Hepatic stellate cell (primary cell): Measurements from ENCODE around the gene SCYL1.
A peak's percentile ranks its signal among the peaks of the same experiment; 100 is the strongest.

Experiments used
- DNase-seq: peaks from one replicate; pipeline ENCODE4 v3.0.0; 2011; ENCODE audit warnings: low spot score

SCYL1 gene

DNA sequence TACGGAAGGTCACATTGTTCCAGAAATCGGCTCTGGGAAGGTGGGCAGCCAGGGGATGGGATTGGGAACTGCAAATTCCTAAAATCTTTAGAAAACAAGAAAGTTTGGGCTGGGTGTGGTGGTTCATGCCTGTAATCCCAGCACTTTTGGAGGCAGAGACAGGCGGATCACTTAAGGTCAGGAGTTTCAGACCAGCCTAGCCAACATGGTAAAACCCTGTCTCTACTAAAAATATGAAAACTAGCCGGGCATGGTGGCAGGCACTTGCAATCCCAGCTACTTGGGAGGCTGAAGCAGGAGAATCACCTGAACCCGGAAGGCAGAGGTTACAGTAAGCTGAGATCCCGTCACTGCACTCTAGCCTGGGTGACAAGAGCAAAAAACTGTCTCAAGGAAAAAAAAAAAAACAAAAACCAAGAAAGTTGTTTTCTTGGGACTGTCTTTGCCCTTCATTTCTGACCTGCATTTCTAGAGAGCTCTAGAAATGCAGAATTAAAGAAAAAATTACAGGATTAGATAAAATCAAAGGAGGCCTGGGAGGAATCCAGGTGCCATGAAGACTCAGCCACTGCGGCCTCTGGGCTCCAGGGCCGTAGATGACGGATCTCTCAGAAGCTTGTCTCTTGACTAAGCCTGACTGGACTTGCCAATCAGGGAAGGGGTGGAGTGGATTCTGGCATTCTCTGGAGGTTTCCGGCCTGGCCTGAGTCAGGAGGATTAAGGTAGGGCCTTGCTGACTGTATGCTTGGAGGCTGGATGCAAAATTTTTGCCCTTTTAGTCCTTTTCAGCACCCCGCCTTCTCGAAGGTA, 31.3 kb upstream of the SCYL1 start:
- DNase-seq, result peak; percentile 61

DNA sequence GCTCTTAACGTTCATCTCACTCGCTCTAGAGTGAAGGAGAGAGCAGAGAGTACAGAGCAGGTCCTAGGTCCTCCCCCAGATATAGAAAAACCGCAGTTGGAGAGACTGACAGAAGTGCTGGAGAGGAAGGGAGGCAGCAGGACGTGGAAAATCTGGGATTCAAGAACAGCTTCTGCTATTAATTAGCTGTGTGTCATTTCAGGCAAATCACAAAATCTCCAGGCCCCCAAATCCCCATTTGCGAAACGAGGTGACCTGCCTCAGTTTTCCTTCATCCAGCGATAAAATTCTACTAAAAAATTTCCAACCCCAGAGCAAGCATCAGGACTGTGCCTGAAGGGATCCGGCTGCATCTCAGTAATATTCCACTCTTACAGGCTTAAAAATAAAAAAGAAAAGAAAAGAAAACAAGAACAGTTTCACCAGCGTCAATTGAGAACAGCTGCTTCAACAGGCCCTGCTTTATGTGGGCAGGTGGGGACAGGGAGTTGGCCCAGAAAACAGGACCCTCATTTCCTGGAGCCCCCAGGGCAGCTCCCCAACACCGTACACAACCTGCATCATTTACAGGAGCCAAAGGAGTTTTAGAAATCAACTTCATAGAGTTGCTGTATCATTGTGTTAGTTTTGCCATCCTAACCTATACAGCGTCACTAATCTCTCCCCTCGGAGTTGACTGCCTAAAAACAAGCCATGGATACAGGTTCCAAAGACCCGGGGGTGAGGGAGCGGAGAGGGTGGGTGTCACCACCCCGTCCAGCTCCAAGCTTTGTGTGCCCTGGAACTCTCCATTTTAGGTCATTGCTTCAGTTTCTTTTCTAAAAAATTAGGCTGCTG, 28.4 kb upstream of the SCYL1 start:
- no peak for DNase-seq

DNA sequence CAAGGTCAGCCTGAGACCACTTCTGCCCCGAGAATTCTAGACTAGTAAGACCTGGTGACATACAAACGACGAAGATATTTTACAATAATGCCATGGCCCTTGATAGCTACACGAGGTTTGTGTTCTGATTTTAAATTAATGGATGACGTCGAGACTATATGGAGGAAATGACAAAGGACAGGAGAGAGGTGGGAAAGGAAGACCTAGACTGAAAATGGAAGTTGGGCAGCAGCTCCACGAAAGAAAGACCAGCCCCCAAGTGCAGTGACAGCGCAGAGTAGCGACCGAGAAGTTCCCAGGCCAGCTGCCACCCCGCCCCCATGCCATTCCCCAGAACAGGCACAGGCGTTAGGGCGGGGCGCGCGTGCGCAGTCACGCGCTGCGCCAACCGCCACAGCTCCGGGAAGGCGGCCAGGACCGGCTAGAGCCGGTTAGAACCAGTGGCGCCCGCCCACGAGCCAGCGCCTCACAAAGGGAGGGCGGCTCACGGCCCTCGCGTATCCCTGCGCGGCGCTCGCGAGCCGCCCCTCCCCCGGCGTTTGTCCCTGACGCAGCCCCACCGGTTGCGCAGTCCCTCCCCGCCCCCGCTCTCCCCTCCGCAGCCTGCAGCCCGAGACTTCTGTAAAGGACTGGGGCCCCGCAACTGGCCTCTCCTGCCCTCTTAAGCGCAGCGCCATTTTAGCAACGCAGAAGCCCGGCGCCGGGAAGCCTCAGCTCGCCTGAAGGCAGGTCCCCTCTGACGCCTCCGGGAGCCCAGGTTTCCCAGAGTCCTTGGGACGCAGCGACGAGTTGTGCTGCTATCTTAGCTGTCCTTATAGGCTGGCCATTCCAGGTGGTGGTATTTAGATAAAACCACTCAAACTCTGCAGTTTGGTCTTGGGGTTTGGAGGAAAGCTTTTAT, 27.5 kb upstream of the SCYL1 start:
- DNase-seq, result peak; percentile 79

DNA sequence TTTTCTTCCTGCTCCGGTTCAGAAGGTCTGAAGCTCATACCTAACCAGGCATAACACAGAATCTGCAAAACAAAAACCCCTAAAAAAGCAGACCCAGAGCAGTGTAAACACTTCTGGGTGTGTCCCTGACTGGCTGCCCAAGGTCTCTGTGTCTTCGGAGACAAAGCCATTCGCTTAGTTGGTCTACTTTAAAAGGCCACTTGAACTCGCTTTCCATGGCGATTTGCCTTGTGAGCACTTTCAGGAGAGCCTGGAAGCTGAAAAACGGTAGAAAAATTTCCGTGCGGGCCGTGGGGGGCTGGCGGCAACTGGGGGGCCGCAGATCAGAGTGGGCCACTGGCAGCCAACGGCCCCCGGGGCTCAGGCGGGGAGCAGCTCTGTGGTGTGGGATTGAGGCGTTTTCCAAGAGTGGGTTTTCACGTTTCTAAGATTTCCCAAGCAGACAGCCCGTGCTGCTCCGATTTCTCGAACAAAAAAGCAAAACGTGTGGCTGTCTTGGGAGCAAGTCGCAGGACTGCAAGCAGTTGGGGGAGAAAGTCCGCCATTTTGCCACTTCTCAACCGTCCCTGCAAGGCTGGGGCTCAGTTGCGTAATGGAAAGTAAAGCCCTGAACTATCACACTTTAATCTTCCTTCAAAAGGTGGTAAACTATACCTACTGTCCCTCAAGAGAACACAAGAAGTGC, 26.7 kb upstream of the SCYL1 start:
- DNase-seq, result no peak

DNA sequence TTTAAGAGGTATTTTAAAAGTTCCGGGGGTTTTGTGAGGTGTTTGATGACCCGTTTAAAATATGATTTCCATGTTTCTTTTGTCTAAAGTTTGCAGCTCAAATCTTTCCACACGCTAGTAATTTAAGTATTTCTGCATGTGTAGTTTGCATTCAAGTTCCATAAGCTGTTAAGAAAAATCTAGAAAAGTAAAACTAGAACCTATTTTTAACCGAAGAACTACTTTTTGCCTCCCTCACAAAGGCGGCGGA, 26.2 kb upstream of the SCYL1 start:
- DNase-seq, result no peak

DNA sequence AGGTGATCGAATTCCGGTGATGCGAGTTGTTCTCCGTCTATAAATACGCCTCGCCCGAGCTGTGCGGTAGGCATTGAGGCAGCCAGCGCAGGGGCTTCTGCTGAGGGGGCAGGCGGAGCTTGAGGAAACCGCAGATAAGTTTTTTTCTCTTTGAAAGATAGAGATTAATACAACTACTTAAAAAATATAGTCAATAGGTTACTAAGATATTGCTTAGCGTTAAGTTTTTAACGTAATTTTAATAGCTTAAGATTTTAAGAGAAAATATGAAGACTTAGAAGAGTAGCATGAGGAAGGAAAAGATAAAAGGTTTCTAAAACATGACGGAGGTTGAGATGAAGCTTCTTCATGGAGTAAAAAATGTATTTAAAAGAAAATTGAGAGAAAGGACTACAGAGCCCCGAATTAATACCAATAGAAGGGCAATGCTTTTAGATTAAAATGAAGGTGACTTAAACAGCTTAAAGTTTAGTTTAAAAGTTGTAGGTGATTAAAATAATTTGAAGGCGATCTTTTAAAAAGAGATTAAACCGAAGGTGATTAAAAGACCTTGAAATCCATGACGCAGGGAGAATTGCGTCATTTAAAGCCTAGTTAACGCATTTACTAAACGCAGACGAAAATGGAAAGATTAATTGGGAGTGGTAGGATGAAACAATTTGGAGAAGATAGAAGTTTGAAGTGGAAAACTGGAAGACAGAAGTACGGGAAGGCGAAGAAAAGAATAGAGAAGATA, 25.7 kb upstream of the SCYL1 start, which contains the start of gene MALAT1:
Gene MALAT1 (plus strand): TSS at position 69 of the 736 bp plus-strand sequence.
- DNase-seq, result peak; percentile 55

DNA sequence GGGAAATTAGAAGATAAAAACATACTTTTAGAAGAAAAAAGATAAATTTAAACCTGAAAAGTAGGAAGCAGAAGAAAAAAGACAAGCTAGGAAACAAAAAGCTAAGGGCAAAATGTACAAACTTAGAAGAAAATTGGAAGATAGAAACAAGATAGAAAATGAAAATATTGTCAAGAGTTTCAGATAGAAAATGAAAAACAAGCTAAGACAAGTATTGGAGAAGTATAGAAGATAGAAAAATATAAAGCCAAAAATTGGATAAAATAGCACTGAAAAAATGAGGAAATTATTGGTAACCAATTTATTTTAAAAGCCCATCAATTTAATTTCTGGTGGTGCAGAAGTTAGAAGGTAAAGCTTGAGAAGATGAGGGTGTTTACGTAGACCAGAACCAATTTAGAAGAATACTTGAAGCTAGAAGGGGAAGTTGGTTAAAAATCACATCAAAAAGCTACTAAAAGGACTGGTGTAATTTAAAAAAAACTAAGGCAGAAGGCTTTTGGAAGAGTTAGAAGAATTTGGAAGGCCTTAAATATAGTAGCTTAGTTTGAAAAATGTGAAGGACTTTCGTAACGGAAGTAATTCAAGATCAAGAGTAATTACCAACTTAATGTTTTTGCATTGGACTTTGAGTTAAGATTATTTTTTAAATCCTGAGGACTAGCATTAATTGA, 25.0 kb upstream of the SCYL1 start:
- no peak for DNase-seq

DNA sequence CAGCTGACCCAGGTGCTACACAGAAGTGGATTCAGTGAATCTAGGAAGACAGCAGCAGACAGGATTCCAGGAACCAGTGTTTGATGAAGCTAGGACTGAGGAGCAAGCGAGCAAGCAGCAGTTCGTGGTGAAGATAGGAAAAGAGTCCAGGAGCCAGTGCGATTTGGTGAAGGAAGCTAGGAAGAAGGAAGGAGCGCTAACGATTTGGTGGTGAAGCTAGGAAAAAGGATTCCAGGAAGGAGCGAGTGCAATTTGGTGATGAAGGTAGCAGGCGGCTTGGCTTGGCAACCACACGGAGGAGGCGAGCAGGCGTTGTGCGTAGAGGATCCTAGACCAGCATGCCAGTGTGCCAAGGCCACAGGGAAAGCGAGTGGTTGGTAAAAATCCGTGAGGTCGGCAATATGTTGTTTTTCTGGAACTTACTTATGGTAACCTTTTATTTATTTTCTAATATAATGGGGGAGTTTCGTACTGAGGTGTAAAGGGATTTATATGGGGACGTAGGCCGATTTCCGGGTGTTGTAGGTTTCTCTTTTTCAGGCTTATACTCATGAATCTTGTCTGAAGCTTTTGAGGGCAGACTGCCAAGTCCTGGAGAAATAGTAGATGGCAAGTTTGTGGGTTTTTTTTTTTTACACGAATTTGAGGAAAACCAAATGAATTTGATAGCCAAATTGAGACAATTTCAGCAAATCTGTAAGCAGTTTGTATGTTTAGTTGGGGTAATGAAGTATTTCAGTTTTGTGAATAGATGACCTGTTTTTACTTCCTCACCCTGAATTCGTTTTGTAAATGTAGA, 24.3 kb upstream of the SCYL1 start:
- DNase-seq, result no peak

DNA sequence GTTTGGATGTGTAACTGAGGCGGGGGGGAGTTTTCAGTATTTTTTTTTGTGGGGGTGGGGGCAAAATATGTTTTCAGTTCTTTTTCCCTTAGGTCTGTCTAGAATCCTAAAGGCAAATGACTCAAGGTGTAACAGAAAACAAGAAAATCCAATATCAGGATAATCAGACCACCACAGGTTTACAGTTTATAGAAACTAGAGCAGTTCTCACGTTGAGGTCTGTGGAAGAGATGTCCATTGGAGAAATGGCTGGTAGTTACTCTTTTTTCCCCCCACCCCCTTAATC, 23.8 kb upstream of the SCYL1 start:
- no peak for DNase-seq

DNA sequence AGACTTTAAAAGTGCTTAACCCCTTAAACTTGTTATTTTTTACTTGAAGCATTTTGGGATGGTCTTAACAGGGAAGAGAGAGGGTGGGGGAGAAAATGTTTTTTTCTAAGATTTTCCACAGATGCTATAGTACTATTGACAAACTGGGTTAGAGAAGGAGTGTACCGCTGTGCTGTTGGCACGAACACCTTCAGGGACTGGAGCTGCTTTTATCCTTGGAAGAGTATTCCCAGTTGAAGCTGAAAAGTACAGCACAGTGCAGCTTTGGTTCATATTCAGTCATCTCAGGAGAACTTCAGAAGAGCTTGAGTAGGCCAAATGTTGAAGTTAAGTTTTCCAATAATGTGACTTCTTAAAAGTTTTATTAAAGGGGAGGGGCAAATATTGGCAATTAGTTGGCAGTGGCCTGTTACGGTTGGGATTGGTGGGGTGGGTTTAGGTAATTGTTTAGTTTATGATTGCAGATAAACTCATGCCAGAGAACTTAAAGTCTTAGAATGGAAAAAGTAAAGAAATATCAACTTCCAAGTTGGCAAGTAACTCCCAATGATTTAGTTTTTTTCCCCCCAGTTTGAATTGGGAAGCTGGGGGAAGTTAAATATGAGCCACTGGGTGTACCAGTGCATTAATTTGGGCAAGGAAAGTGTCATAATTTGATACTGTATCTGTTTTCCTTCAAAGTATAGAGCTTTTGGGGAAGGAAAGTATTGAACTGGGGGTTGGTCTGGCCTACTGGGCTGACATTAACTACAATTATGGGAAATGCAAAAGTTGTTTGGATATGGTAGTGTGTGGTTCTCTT, 23.2 kb upstream of the SCYL1 start:
- DNase-seq, result no peak

DNA sequence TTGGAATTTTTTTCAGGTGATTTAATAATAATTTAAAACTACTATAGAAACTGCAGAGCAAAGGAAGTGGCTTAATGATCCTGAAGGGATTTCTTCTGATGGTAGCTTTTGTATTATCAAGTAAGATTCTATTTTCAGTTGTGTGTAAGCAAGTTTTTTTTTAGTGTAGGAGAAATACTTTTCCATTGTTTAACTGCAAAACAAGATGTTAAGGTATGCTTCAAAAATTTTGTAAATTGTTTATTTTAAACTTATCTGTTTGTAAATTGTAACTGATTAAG, 22.7 kb upstream of the SCYL1 start:
- DNase-seq, result no peak

DNA sequence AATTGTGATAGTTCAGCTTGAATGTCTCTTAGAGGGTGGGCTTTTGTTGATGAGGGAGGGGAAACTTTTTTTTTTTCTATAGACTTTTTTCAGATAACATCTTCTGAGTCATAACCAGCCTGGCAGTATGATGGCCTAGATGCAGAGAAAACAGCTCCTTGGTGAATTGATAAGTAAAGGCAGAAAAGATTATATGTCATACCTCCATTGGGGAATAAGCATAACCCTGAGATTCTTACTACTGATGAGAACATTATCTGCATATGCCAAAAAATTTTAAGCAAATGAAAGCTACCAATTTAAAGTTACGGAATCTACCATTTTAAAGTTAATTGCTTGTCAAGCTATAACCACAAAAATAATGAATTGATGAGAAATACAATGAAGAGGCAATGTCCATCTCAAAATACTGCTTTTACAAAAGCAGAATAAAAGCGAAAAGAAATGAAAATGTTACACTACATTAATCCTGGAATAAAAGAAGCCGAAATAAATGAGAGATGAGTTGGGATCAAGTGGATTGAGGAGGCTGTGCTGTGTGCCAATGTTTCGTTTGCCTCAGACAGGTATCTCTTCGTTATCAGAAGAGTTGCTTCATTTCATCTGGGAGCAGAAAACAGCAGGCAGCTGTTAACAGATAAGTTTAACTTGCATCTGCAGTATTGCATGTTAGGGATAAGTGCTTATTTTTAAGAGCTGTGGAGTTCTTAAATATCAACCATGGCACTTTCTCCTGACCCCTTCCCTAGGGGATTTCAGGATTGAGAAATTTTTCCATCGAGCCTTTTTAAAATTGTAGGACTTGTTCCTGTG, 22.1 kb upstream of the SCYL1 start:
- no peak for DNase-seq

DNA sequence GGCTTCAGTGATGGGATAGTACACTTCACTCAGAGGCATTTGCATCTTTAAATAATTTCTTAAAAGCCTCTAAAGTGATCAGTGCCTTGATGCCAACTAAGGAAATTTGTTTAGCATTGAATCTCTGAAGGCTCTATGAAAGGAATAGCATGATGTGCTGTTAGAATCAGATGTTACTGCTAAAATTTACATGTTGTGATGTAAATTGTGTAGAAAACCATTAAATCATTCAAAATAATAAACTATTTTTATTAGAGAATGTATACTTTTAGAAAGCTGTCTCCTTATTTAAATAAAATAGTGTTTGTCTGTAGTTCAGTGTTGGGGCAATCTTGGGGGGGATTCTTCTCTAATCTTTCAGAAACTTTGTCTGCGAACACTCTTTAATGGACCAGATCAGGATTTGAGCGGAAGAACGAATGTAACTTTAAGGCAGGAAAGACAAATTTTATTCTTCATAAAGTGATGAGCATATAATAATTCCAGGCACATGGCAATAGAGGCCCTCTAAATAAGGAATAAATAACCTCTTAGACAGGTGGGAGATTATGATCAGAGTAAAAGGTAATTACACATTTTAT, 21.4 kb upstream of the SCYL1 start:
- no peak for DNase-seq

DNA sequence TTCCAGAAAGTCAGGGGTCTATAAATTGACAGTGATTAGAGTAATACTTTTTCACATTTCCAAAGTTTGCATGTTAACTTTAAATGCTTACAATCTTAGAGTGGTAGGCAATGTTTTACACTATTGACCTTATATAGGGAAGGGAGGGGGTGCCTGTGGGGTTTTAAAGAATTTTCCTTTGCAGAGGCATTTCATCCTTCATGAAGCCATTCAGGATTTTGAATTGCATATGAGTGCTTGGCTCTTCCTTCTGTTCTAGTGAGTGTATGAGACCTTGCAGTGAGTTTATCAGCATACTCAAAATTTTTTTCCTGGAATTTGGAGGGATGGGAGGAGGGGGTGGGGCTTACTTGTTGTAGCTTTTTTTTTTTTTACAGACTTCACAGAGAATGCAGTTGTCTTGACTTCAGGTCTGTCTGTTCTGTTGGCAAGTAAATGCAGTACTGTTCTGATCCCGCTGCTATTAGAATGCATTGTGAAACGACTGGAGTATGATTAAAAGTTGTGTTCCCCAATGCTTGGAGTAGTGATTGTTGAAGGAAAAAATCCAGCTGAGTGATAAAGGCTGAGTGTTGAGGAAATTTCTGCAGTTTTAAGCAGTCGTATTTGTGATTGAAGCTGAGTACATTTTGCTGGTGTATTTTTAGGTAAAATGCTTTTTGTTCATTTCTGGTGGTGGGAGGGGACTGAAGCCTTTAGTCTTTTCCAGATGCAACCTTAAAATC, 20.8 kb upstream of the SCYL1 start:
- DNase-seq, result no peak

DNA sequence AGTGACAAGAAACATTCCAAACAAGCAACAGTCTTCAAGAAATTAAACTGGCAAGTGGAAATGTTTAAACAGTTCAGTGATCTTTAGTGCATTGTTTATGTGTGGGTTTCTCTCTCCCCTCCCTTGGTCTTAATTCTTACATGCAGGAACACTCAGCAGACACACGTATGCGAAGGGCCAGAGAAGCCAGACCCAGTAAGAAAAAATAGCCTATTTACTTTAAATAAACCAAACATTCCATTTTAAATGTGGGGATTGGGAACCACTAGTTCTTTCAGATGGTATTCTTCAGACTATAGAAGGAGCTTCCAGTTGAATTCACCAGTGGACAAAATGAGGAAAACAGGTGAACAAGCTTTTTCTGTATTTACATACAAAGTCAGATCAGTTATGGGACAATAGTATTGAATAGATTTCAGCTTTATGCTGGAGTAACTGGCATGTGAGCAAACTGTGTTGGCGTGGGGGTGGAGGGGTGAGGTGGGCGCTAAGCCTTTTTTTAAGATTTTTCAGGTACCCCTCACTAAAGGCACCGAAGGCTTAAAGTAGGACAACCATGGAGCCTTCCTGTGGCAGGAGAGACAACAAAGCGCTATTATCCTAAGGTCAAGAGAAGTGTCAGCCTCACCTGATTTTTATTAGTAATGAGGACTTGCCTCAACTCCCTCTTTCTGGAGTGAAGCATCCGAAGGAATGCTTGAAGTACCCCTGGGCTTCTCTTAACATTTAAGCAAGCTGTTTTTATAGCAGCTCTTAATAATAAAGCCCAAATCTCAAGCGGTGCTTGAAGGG, 20.0 kb upstream of the SCYL1 start:
- DNase-seq, result no peak

DNA sequence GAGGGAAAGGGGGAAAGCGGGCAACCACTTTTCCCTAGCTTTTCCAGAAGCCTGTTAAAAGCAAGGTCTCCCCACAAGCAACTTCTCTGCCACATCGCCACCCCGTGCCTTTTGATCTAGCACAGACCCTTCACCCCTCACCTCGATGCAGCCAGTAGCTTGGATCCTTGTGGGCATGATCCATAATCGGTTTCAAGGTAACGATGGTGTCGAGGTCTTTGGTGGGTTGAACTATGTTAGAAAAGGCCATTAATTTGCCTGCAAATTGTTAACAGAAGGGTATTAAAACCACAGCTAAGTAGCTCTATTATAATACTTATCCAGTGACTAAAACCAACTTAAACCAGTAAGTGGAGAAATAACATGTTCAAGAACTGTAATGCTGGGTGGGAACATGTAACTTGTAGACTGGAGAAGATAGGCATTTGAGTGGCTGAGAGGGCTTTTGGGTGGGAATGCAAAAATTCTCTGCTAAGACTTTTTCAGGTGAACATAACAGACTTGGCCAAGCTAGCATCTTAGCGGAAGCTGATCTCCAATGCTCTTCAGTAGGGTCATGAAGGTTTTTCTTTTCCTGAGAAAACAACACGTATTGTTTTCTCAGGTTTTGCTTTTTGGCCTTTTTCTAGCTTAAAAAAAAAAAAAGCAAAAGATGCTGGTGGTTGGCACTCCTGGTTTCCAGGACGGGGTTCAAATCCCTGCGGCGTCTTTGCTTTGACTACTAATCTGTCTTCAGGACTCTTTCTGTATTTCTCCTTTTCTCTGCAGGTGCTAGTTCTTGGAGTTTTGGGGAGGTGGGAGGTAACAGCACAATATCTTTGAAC, 19.2 kb upstream of the SCYL1 start:
- no peak for DNase-seq
